H1 (cell line): ENCODE measurements around the gene HS3ST5. TPM values are rescaled to one million over a fixed set of nuclear protein-coding genes. Genes with fewer than 3 reads are reported as not detected.

Experiments
- GTF2F1 ChIP-seq: IDR thresholded peaks from 2 replicates; pipeline ENCODE4 v1.6.1; 2012; ENCODE audit warnings: low read depth, low read length, improper control_type of control experiment, borderline replicate concordance
- SIX5 ChIP-seq: IDR thresholded peaks from 2 replicates; pipeline ENCODE4 v1.6.1; 2011; ENCODE audit warnings: mild to moderate bottlenecking, low read depth, low read length
- SP1 ChIP-seq: IDR thresholded peaks from 2 replicates; pipeline ENCODE4 v1.6.1; 2011; ENCODE audit warnings: low read depth, low read length
- polyA plus RNA-seq, 7 experiments: library from polyadenylated mRNA; depleted of rRNA in 3 of 7; stranded (reverse) in 5 of 7; unstranded in 2 of 7; fragments of >200 nt in 5 of 7; fragments of 200-250 nt in 2 of 7; gene quantifications; 1 replicate in 5 of 7; 2 replicates in 1 of 7; 4 replicates in 1 of 7; pipeline versions ENCODE4 v1.2.1 to v1.2.3, GENCODE V29; 2011 to 2013; ENCODE audit warnings: missing spikeins in 2 of 7, mixed read lengths in 2 of 7
- total RNA-seq: library from RNA; stranded (reverse); fragmentation: NEBNext Ultra II Directional; extraction: Animal tissue kit (Norgen Biotek cat#: 25700); gene quantifications from 2 replicates; pipeline ENCODE4 v1.2.1, GENCODE V29; 2021

Gene HS3ST5
- total and polyA plus RNA-seq, 2 of the 8 experiments (the other 6 are each of a cell fraction or from before 2014, with no cell fraction given): 1.2 to 9.9 TPM

GRCh38 chr6:114179411-114179810 is 163.4 kb downstream of the HS3ST5 start (continued):
- TF ChIP-seq SIX5: no peak
- no peak for TF ChIP-seq SP1
- no peak for TF ChIP-seq GTF2F1
- TF ChIP-seq, all 59 proteins: peak for 0
